HG03460 (cell line): ENCODE results near the gene KCNJ4.
"Not testable (repeated sequence)": the region's sequence is repeated elsewhere in the genome, so short reads cannot be mapped to it uniquely, and the experiment has no call there.

Source experiments
- ATAC-seq: cut with Tn5 transposase; IDR thresholded peaks from one replicate; pipeline ENCODE4 v1.9.1; 2021; ENCODE audit not compliant: unreplicated experiment

The KCNJ4 gene

DNA sequence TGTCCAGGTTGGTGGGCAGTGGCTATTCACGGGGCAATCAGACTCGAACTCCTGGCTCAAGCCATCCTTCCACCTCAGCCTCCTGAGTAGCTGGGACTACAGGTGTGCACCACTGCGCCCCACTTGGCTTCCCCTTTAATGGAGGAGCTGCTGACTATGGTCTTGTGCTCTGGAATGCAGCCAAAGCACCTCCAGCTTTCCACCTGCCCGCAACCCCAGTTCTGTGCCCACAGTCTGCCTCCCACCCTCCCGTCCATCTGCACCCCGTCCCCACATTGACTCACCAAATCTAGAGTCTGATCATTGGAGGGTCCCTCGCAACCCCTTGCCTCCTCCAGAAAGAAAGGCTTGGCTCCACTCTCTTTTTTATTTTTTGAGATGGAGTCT is 41.0 kb downstream of the KCNJ4 start:
- no peak for ATAC-seq

- ATAC-seq = no peak
Observed at GRCh38 chr22:38413085-38414008, 41.7 kb downstream of the KCNJ4 start.

GRCh38 chr22:38412435-38413084 is 42.4 kb downstream of the KCNJ4 start:
- no peak for ATAC-seq

GRCh38 chr22:38411016-38411415 is 44.0 kb downstream of the KCNJ4 start:
- ATAC-seq = no peak

- not testable (repeated sequence) for ATAC-seq
Observed at GRCh38 chr22:38409916-38410315, 45.1 kb downstream of the KCNJ4 start.

DNA sequence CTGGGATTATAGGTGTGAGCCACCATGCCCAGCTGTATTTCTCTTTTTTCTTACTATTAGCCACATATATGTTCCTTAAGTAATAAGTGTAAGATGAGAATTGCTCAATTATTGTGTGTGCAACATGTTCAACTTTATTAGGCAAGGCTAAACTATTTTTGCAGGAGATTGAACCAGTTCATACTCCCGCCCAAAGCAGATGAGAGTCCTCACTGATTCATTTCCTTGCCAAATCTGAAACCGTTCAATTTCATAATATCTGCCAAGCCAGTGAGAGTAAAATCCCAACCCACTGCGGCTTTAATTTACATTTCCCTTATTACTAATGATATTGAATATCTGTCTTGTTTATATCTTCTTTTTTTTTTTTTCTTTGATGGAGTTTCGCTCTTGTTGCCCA is 48.4 kb downstream of the KCNJ4 start:
- ATAC-seq = no peak

DNA sequence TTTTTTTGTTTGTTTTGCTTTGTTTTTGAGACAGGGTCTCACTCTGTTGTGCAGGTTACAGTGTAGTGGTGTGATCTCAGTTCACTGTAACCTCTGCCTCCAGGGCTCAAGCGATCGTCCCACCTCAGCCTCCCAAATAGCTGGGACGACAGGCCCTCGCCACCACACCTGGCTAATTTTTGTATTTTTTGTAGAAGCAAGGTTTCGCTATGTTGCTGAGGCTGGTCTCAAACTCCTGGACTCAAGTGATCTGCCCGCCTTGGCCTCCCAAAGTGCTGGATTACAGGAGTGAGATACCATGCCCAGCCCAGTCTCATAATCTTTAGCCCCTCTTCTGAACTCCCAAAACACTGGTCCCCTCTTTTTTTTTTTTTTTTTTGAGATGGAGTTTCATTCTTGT is 50.6 kb downstream of the KCNJ4 start:
- no peak for ATAC-seq

- no peak for ATAC-seq
Observed at GRCh38 chr22:38403812-38404211, 51.2 kb downstream of the KCNJ4 start.

DNA sequence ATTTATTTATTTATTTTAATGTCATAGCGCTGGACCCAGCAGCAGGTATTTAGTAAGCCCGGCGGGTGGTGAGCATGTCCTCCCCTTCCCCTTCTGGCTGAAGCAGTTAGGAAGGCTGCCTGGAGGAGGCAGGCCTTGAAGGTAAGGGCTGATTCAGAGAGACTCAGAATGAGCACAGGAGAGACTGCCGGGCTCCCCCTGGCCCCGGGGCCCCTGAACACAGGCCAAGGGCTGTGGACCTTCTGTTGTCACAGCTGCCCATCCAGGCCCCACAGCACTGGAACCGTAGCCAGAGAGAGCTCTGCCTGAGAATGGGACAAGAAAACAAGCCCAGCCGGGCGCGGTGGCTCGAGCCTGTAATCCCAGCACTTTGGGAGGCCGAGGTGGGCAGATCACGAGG is 52.8 kb downstream of the KCNJ4 start:
- ATAC-seq = no peak

- no peak for ATAC-seq
Observed at GRCh38 chr22:38401336-38402084, 53.5 kb downstream of the KCNJ4 start.

- ATAC-seq = not testable (repeated sequence)
Observed at GRCh38 chr22:38400256-38400655, 54.7 kb downstream of the KCNJ4 start.

- ATAC-seq = peak; percentile 56
Observed at GRCh38 chr22:38398609-38399461, 56.2 kb downstream of the KCNJ4 start.

GRCh38 chr22:38398181-38398608 is 56.8 kb downstream of the KCNJ4 start:
- ATAC-seq = peak; percentile 29

DNA sequence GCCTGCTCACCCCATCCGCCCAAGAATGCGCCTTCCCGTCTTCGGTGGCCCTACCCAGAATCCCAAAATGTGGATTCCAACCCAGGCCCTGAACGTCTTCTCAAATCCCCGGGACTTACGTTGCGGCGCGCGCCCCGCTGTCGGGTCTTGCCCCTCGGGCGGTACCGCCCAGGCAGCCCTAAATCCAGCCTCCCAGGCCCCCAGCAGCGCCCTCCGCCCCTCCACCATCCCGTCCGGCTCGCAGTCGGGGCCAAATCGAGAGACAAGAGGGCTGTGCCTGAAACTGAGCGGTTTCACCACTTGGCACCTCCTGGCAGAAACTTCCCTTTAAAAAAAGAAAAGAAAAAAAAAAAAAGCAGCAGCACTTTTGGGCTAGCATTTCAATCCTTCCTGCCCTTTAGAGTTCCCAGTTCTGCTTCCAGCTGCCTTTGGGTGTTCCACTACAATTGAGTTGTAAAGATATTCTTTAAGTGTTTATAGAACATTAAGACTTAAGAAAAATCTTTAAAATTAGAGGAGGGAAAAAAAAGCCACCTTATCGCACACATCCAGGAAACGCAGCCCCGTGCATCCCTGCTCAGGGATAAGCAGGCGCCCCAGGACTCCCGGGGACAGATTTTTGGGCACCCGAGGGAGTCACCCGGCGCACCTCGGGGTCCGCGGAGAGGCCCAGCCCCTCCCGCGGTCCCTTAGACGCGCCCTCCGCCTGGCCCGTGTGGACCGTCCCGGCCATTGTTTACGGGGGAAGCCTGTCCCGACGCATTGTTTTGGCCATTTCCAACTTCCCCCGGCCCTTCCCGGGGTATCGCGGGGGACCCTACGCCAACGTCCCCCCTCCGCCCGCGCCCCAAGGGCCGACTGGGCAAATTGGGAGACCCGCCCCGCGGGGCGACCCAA is 57.6 kb downstream of the KCNJ4 start:
- no peak for ATAC-seq

DNA sequence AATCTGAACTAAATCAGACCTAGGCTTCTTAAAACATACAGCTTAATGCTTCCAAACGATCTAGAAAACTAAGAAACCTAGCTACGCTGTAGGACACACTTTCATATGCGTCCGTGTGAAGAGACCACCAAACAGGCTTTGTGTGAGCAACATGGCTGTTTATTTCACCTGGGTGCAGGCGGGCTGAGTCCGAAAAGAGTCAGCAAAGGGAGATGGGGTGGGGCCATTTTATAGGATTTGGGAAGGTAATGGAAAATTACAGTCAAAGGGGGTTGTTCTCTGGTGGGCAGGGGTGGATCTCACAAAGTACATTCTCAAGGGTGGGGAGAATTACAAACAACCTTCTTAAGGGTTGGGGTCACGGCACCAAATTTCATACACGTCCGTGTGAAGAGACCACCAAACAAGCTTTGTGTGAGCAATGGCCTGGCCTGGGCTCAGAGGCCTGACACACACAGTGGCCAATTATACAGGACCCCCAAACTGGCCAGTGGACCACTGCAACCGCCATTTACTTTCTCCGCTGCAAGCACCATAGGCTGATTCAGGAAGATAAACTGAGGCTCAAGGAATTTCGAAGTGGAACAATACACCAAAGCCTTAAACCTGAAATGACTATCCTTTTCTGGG is 58.4 kb downstream of the KCNJ4 start:
- not testable (repeated sequence) for ATAC-seq

DNA sequence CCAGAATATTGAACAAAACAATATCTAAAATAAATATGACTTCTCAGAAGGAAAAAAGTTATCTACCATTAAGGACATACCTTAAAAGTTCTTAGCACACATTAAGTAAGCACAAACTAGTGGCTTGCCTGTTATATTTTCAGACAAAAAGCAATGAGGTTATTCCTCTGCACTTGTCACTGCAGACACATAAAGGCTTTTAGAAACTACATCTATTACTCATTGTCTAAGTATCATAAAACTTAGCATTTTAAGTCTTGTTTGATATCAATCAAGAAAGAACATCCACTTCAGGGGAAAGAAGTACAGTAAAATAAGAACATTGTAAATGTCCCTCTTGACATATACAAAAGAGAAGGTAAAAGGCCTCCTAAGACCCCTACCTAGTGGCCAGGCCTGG is 59.1 kb downstream of the KCNJ4 start:
- not testable (repeated sequence) for ATAC-seq

DNA sequence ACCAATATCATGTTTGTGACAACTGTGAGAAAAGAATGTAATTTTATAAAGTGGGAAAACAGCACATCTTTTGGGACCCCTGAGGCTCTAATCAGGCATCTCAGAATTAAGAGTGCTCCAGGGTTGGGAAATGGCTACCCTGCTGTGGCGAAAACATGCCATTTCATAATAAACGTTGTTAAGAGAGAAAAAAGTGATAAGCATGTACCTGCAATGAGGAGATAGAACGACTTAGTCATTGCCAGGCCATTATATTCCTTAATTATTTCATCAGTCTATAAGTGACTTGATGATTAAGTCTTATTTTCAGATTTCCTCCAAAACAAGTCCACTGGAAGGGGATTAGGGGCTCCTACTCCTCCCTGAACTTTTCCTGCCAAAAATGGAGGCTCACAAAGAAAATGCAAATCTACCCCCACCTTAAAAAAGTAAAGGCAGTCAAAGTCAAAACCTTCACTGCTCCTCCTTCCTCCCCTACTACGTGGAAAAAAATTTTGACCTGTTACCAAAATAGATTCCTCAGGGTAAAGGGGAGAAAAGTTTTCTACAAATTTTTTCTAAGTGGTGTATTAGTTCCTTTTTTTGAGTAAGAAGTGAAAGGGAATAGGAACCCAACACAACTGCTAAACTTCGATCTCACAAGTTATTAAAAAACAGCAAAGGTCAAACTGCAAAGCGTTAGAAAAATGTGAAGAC is 59.9 kb downstream of the KCNJ4 start:
- ATAC-seq = not testable (repeated sequence)

DNA sequence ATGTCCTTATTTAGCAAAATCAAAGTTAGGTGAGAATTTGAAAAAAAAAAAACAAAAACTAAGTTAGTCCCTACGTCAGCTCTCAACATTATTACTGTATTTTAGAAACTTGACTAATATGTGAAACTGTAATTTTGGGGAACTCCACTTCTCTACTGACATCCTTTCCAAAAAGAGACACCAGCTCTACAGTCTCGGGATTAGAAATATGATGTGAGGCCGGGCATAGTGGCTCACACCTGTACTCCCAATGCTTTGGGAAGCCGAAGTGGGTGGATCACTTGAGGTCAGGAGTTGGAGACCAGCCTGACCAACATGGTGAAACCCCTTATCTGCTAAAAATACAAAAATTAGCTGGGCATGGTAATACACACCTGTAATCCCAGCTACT is 65.6 kb downstream of the KCNJ4 start:
- not testable (repeated sequence) for ATAC-seq
